Activated CD8-positive, alpha-beta T cell treated with anti-CD3 and anti-CD28 coated beads for 36 hours (primary cell): Measurements from ENCODE around the gene TMEM253. TPM values are rescaled to one million over a fixed set of nuclear protein-coding genes. Genes with fewer than 3 reads are reported as not detected.

ENCODE experiments used
- ATAC-seq: fragments of 200-7000 bp; cut with Tn5 transposase; one replicate; pipeline ENCODE4 v1.10.0; 2021; ENCODE audit warnings: mild to moderate bottlenecking, moderate library complexity
- CTCF ChIA-PET: fragments of 350-600 bp; sonication (Branson Sonifier 250); formaldehyde crosslinking; loops from one replicate; lab custom pipeline; 2021; ENCODE audit warnings: antibody characterized with exemption; lab: Charles Lee
- POLR2A ChIA-PET: fragments of 350-600 bp; sonication (Branson Sonifier 250); formaldehyde crosslinking; loops from one replicate; lab custom pipeline; 2021; ENCODE audit warnings: antibody characterized with exemption; lab: Charles Lee
- DNase-seq: peaks from one replicate; pipeline ENCODE4 v3.0.0-alpha.2; 2020
- H3K27ac Mint-ChIP-seq: one replicate; pipeline ENCODE4 v1.8.0; 2021; ENCODE audit warnings: mild to moderate bottlenecking, mixed read lengths
- H3K27me3 Mint-ChIP-seq: one replicate; pipeline ENCODE4 v1.8.0; 2021; ENCODE audit warnings: mixed read lengths
- H3K36me3 Mint-ChIP-seq: one replicate; pipeline ENCODE4 v1.8.0; 2021; ENCODE audit warnings: low read depth, mixed read lengths
- H3K4me1 Mint-ChIP-seq: one replicate; pipeline ENCODE4 v1.8.0; 2021; ENCODE audit warnings: low read depth, mixed read lengths
- H3K4me3 Mint-ChIP-seq: one replicate; pipeline ENCODE4 v1.8.0; 2021; ENCODE audit warnings: mild to moderate bottlenecking, moderate library complexity, mixed read lengths
- H3K9me3 Mint-ChIP-seq: one replicate; pipeline ENCODE4 v1.8.0; 2021; ENCODE audit warnings: mixed read lengths
- CTCF ChIP-seq: fragments of 200-600 bp; IDR thresholded peaks from one replicate; pipeline ENCODE4 v1.8.0; 2022; ENCODE audit warnings: antibody characterized with exemption, mild to moderate bottlenecking
- intact Hi-C: fragments of 100-400 bp; cut with micrococcal nuclease; formaldehyde crosslinking; loops from one replicate; pipeline ENCODE4 v1.10.0; 2022
- total RNA-seq, 2 experiments: library from RNA; stranded (reverse); gene quantifications; one replicate each; pipeline ENCODE4 v1.2.3, GENCODE V29; 2021

The TMEM253 gene
- total RNA-seq, 2 experiments from 2014 or later: not detected

- Mint-ChIP-seq H3K4me1 (peaks cover 13% of the 10 kb centered on the region), H3K27ac (no peak overlapping the region), H3K9me3 (no peaks in the 10 kb centered on the region), H3K4me3 (no peak overlapping the region), H3K36me3 (peaks cover 2% of the 10 kb centered on the region), H3K27me3 (no peaks in the 10 kb centered on the region)
- DNase-seq (no peak), ATAC-seq (no peak)
- no peak for TF ChIP-seq CTCF
- intact Hi-C loops: loop anchor here (2.0 kb wide), 1 partner anchor 79 kb away; no protein-coding TSS in a partner anchor
- POLR2A ChIA-PET: interaction anchor here (0.9 to 2.9 kb wide), 4 partner anchors 10 to 79 kb away, joined by 3 to 24 read pairs (median 6); partner anchors contain the start of gene ARHGEF40
- CTCF ChIA-PET: interaction anchor here (1.0 to 7.8 kb wide), 17 partner anchors 10 to 103 kb away, joined by 3 to 224 read pairs (median 10); partner anchors contain the start of genes ARHGEF40, NDRG2, SLC39A2 and TMEM253
Measured at GRCh38 chr14:21093769-21094681, 6.8 kb upstream of the TMEM253 start.

- no peaks in the 10 kb centered on the region for H3K9me3 Mint-ChIP-seq
- no peaks in the 10 kb centered on the region for H3K27me3 Mint-ChIP-seq
- DNase-seq: no peak
- H3K27ac Mint-ChIP-seq: no peak overlapping the region
- H3K36me3 Mint-ChIP-seq: peaks cover 2% of the 10 kb centered on the region
- CTCF ChIA-PET: interaction anchor here (0.8 to 7.8 kb wide), 9 partner anchors 8 to 87 kb away, joined by 3 to 224 read pairs (median 13); partner anchors contain the start of genes ARHGEF40, NDRG2 and TMEM253
- no peak overlapping the region for H3K4me3 Mint-ChIP-seq
- intact Hi-C loops: no loop called here
- peaks cover 18% of the 10 kb centered on the region for H3K4me1 Mint-ChIP-seq
- ATAC-seq: no peak
- POLR2A ChIA-PET: interaction anchor here (0.7 to 1.3 kb wide), 2 partner anchors 27 to 87 kb away, joined by 3 to 6 read pairs; no protein-coding TSS in a partner anchor
- TF ChIP-seq CTCF: no peak
Measured at GRCh38 chr14:21095430-21096205, 5.2 kb upstream of the TMEM253 start.

DNA sequence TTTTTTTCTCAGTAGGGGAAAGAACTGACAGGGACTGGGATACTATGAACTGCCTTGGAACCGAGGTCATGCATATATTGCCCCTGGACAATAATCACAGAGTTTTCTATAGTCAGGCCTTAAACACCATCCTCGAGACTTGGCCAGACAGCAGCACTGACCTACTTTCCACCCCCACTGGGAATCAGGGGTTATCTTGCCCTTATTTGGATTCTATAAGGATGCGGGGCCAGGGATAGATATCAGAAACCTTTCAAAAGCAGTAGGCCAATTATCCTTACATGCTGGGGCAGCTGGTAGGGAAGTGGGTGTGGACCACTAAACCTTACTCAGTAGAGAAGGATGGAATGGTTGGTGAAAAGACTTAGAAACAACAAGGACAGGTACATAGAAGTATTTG lies 4.4 kb upstream of the TMEM253 start:
- no peak for TF ChIP-seq CTCF
- H3K4me1 Mint-ChIP-seq: peaks cover 18% of the 10 kb centered on the region
- CTCF ChIA-PET: interaction anchor here (1.2 to 7.8 kb wide), 7 partner anchors 7 to 79 kb away, joined by 3 to 224 read pairs (median 13); partner anchors contain the start of genes NDRG2 and TMEM253
- H3K9me3 Mint-ChIP-seq: no peaks in the 10 kb centered on the region
- H3K36me3 Mint-ChIP-seq: peaks cover 2% of the 10 kb centered on the region
- H3K27ac Mint-ChIP-seq: peak overlapping the region; percentile 1
- no peak for ATAC-seq
- H3K27me3 Mint-ChIP-seq: no peaks in the 10 kb centered on the region
- POLR2A ChIA-PET: interaction anchor here (1.3 kb wide), 1 partner anchor 28 kb away, joined by 6 read pairs; no protein-coding TSS in a partner anchor
- intact Hi-C loops: no loop called here
- no peak overlapping the region for H3K4me3 Mint-ChIP-seq
- no peak for DNase-seq

DNA sequence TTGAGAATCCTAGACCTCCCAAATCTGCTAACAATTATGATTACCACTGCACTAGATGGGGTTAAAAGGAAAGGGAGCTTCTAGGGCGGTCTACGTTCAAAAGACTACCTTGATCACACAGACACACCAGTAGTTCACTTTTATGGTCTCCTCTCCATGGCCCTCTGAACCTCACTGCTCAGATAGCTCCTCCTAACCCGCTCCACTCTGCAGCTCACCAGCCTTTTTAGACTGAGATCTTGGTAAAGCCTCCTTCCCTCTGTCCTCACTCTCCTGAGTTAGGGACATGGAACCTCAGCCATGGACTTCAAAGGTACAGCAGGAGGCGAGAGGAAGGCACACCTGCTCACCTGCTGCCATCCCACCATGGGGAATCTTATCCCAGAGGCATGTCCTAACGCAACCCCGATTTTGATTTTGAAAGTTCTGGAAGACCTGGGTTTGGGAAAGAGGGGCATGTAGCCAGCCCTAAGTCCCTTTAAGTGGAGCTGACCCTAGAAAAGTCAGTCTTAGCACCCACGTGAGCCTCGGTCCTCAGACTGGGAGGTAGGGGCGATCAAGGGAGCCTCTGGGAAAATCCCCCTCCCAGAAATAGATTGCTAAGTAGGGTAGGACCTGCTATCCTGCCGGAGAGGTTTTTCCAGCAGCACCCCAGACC lies 3.8 kb upstream of the TMEM253 start:
- H3K36me3 Mint-ChIP-seq: peaks cover 2% of the 10 kb centered on the region
- H3K9me3 Mint-ChIP-seq: no peaks in the 10 kb centered on the region
- peak overlapping the region; percentile 69 for H3K4me3 Mint-ChIP-seq
- ATAC-seq: no peak
- H3K4me1 Mint-ChIP-seq: peaks cover 22% of the 10 kb centered on the region
- ChIA-PET CTCF (interaction anchor here (1.2 to 7.8 kb wide), 8 partner anchors 7 to 79 kb away, joined by 3 to 224 read pairs (median 10); partner anchors contain the start of genes ARHGEF40, NDRG2 and TMEM253), POLR2A (interaction anchor here (0.9 to 1.3 kb wide), 2 partner anchors 29 to 30 kb away, joined by 3 read pairs; no protein-coding TSS in a partner anchor)
- peak overlapping the region; percentile 60 for H3K27ac Mint-ChIP-seq
- no peak for DNase-seq
- no peak for TF ChIP-seq CTCF
- intact Hi-C loops: no loop called here
- H3K27me3 Mint-ChIP-seq: no peaks in the 10 kb centered on the region
